Stimulated activated CD8-positive, alpha-beta memory T cell treated with anti-CD3 and anti-CD28 coated beads, Interleukin-15, amount 100 ng/mL, for 24 hours (primary cell): ENCODE results near the gene DTNA.

Experiments
- DNase-seq: peaks from one replicate; pipeline ENCODE4 v3.0.0-alpha.2; 2020; ENCODE audit warnings: low read depth

DTNA gene

GRCh38 chr18:34936772-34937171, 226.7 kb downstream of the DTNA start:
- DNase-seq: no peak

- DNase-seq: no peak
Observed at GRCh38 chr18:34938090-34938489, 228.0 kb downstream of the DTNA start.
